HepG2 (cell line): ENCODE results near the gene ZNF544. TPM values are rescaled to one million over a fixed set of nuclear protein-coding genes. Genes with fewer than 3 reads are reported as not detected.

Source experiments
- CERS6 ChIP-seq: sonication (generic); formaldehyde crosslinking; IDR thresholded peaks from 2 replicates; pipeline ENCODE4 v1.5.0; 2020; ENCODE audit warnings: missing genetic modification reagents
- FOXJ3 ChIP-seq: sonication (generic); formaldehyde crosslinking; IDR thresholded peaks from 2 replicates; pipeline ENCODE4 v1.4.0; 2020; ENCODE audit warnings: missing genetic modification reagents, mild to moderate bottlenecking, borderline replicate concordance
- FOXK2 ChIP-seq: fragments of 450-650 bp; IDR thresholded peaks from 2 replicates; pipeline ENCODE4 v1.6.1; 2016
- FOXO4 ChIP-seq: sonication (generic); formaldehyde crosslinking; conservative IDR thresholded peaks from 2 replicates; pipeline ENCODE4 v1.8.1; 2023; ENCODE audit warnings: missing genetic modification reagents
- GPN1 ChIP-seq: sonication (generic); formaldehyde crosslinking; IDR thresholded peaks from 2 replicates; pipeline ENCODE4 v1.5.1; 2020; ENCODE audit warnings: missing genetic modification reagents, borderline replicate concordance
- HNF1B ChIP-seq: sonication (generic); formaldehyde crosslinking; IDR thresholded peaks from 2 replicates; pipeline ENCODE4 v1.5.1; 2020; ENCODE audit warnings: mild to moderate bottlenecking, moderate library complexity, missing genetic modification reagents
- IKZF5 ChIP-seq: IDR thresholded peaks from 2 replicates; pipeline ENCODE4 v1.6.1; 2018; ENCODE audit warnings: missing genetic modification reagents, mild to moderate bottlenecking, missing compliant biosample characterization
- KAT2B ChIP-seq: fragments of 150-350 bp; IDR thresholded peaks from 2 replicates; pipeline ENCODE4 v1.6.1; 2014; ENCODE audit warnings: low read depth, low read length, borderline replicate concordance
- MLX ChIP-seq: IDR thresholded peaks from 2 replicates; pipeline ENCODE4 v1.6.1; 2016
- SIX4 ChIP-seq: sonication (generic); formaldehyde crosslinking; IDR thresholded peaks from 2 replicates; pipeline ENCODE4 v1.4.0; 2020; ENCODE audit warnings: missing genetic modification reagents
- SNAPC2 ChIP-seq: sonication (generic); formaldehyde crosslinking; IDR thresholded peaks from 2 replicates; pipeline ENCODE4 v1.8.1; 2022; ENCODE audit warnings: mild to moderate bottlenecking, missing genetic modification reagents
- SOX6 ChIP-seq, 2 experiments: fragments of 450-650 bp in 1 of 2; sonication (generic) in 1 of 2; formaldehyde crosslinking in 1 of 2; IDR thresholded peaks; 2 replicates each; pipeline versions ENCODE4 v1.4.0 to v1.6.1; 2017 to 2020; ENCODE audit warnings: antibody characterized with exemption in 1 of 2, mild to moderate bottlenecking in 1 of 2, missing genetic modification reagents in 1 of 2
- SPEN ChIP-seq: sonication (generic); formaldehyde crosslinking; IDR thresholded peaks from 2 replicates; pipeline ENCODE4 v1.5.1; 2020; ENCODE audit warnings: low read depth, mild to moderate bottlenecking, missing genetic modification reagents
- SRSF4 ChIP-seq: fragments of 200-400 bp; formaldehyde crosslinking; IDR thresholded peaks from one replicate; pipeline ENCODE4 v1.6.1; 2018; ENCODE audit warnings: mild to moderate bottlenecking, low read depth, low read length, moderate library complexity; ENCODE audit not compliant: poor library complexity, severe bottlenecking
- TAF1 ChIP-seq: sonication (generic); formaldehyde crosslinking; IDR thresholded peaks from 2 replicates; pipeline ENCODE4 v1.4.0; 2020; ENCODE audit warnings: missing genetic modification reagents
- XRCC5 ChIP-seq: fragments of 200-400 bp; formaldehyde crosslinking; optimal IDR thresholded peaks from 2 replicates; pipeline ENCODE3; 2017; ENCODE audit warnings: mild to moderate bottlenecking, low read length
- ZBTB7A ChIP-seq: sonication (generic); formaldehyde crosslinking; IDR thresholded peaks from 2 replicates; pipeline ENCODE4 v1.8.0; 2022; ENCODE audit warnings: mild to moderate bottlenecking, missing genetic modification reagents
- ZHX1 ChIP-seq: sonication (generic); formaldehyde crosslinking; IDR thresholded peaks from 2 replicates; pipeline ENCODE4 v1.8.1; 2022; ENCODE audit warnings: low read depth, mild to moderate bottlenecking, missing genetic modification reagents
- ZNF577 ChIP-seq: sonication (generic); formaldehyde crosslinking; IDR thresholded peaks from 2 replicates; pipeline ENCODE4 v1.4.0; 2020; ENCODE audit warnings: mild to moderate bottlenecking, low read depth, missing genetic modification reagents, borderline replicate concordance
- ZNF747 ChIP-seq: sonication (generic); formaldehyde crosslinking; IDR thresholded peaks from 2 replicates; pipeline ENCODE4 v1.8.1; 2023; ENCODE audit warnings: missing genetic modification reagents, mild to moderate bottlenecking, borderline replicate concordance
- ZSCAN29 ChIP-seq: sonication (generic); formaldehyde crosslinking; conservative IDR thresholded peaks from 2 replicates; pipeline ENCODE4 v1.4.0; 2020; ENCODE audit warnings: mild to moderate bottlenecking, missing genetic modification reagents
- polyA plus RNA-seq, 8 experiments: library from polyadenylated mRNA; depleted of rRNA in 3 of 8; stranded (reverse) in 7 of 8; unstranded in 1 of 8; fragments of >200 nt; fragmentation: Illumina TruSeq in 4 of 8; extraction: Trizol in 4 of 8; gene quantifications; 2 replicates each; pipeline versions ENCODE4 v1.2.1 to v1.2.3, GENCODE V29; 2011 to 2016; ENCODE audit warnings: low read depth in 4 of 8, missing spikeins in 1 of 8, mixed read lengths in 1 of 8; ENCODE audit not compliant: insufficient read depth in 1 of 8
- total RNA-seq, 5 experiments: library from RNA; depleted of rRNA; stranded (reverse); fragments of >200 nt; fragmentation: Illumina TruSeq; extraction: Trizol; gene quantifications; 2 replicates each; pipeline ENCODE4 v1.2.3, GENCODE V29; 2016; ENCODE audit warnings: low read depth in 1 of 5

The ZNF544 gene
- total and polyA plus RNA-seq, 2 of the 13 experiments (the other 11 are each of a cell fraction or from before 2014, with no cell fraction given): 13.1 to 17.0 TPM

GRCh38 chr19:58278541-58279041 lies 49.9 kb downstream of the ZNF544 start, which contains the start of gene ZNF8 (continued):
- TF ChIP-seq ZHX1 (CRISPR knock-in tag) (no peak), HNF1B (CRISPR knock-in tag) (peak; percentile 78; the same call in 1 of the 2 replicates), SNAPC2 (CRISPR knock-in tag) (peak; percentile 61; the same call in 1 of the 2 replicates), XRCC5 (peak; percentile 83), ZNF747 (CRISPR knock-in tag) (peak; percentile 53), MLX (CRISPR knock-in tag) (peak; percentile 44; the same call in 1 of the 2 replicates), SPEN (CRISPR knock-in tag) (no peak; the same call in 1 of the 2 replicates), GPN1 (no peak), IKZF5 (CRISPR knock-in tag) (peak; percentile 60), ZSCAN29 (CRISPR knock-in tag) (peak; percentile 81; the same call in 1 of the 2 replicates), ZNF577 (CRISPR knock-in tag) (no peak), TAF1 (CRISPR knock-in tag) (peak; percentile 92), ZBTB7A (CRISPR knock-in tag) (peak; percentile 71; the same call in 1 of the 2 replicates), FOXO4 (CRISPR knock-in tag) (0 out of 2 replicates have a peak, but pooled peaks have one; percentile 39), SIX4 (CRISPR knock-in tag) (no peak), FOXK2 (peak; percentile 15; the same call in 1 of the 2 replicates), KAT2B (no peak), SOX6 (IDR thresholded peaks at IDR 0.05) (no peak), SOX6 (CRISPR knock-in tag; IDR thresholded peaks at IDR 0.05) (peak; percentile 56; the same call in 1 of the 2 replicates), CERS6 (CRISPR knock-in tag) (no peak), FOXJ3 (CRISPR knock-in tag) (no peak), SRSF4 (no peak)
